A375 (cell line): Measurements from ENCODE around the gene THSD8. TPM values are rescaled to one million over a fixed set of nuclear protein-coding genes. Genes with fewer than 3 reads are reported as not detected.

Source experiments
- small RNA-seq: library from RNA; depleted of rRNA; stranded (forward); fragments of <200 nt; gene quantifications from one replicate; pipeline ENCODE3, GENCODE V24; 2014
- total RNA-seq: library from RNA; depleted of rRNA; stranded (reverse); fragments of >200 nt; shearing (Covaris generic); gene quantifications from 2 replicates; pipeline ENCODE4 v1.2.3, GENCODE V29; 2014; rRNA removed

Gene THSD8
- total RNA-seq = not detected in 2 replicates

DNA sequence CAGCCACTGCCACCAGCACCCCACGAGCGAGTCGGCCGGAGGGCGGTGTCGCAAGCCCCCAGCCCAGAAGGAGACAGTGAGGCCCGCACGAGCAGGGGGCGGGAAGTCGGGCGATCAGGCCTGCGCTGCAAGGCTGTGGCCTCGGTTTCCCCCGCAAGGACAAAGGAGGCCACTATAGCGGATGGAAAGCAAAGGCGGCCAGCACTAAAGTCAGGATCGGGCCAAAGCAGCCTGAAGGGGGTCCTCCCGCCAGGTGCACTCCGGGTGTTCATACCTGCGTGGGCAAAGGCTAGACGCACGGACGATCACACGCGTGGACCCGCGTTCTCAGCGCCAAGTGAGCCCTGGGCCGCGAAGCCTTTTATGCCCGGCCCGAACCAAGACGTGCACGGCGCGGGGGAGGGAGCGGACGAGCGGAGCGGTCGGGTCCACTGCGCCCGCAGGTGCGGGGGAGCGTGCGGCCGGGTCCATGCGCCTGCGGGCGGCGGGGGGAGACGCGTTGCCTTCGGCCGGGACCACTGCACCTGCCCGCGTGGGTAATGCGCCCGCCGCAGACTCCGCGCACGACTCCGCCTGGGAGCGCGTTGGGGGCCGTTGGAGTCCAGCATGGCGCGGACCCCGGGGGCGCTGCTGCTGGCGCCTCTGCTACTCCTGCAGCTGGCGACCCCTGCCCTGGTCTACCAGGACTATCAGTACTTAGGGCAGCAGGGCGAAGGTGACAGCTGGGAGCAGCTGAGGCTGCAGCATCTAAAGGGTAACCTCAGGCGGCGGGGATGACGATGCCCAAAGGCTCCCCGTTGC is at the start of gene THSD8, which contains the start of gene PRDX2:
Gene THSD8, plus strand, starts transcription at position 604 of the 801 bp plus-strand sequence. Its CDS starts 3 bp downstream, at position 607.
Gene PRDX2, minus strand, starts transcription at position 335 of the 801 bp plus-strand sequence. CDS start 539 bp downstream, outside the sequence.

DNA sequence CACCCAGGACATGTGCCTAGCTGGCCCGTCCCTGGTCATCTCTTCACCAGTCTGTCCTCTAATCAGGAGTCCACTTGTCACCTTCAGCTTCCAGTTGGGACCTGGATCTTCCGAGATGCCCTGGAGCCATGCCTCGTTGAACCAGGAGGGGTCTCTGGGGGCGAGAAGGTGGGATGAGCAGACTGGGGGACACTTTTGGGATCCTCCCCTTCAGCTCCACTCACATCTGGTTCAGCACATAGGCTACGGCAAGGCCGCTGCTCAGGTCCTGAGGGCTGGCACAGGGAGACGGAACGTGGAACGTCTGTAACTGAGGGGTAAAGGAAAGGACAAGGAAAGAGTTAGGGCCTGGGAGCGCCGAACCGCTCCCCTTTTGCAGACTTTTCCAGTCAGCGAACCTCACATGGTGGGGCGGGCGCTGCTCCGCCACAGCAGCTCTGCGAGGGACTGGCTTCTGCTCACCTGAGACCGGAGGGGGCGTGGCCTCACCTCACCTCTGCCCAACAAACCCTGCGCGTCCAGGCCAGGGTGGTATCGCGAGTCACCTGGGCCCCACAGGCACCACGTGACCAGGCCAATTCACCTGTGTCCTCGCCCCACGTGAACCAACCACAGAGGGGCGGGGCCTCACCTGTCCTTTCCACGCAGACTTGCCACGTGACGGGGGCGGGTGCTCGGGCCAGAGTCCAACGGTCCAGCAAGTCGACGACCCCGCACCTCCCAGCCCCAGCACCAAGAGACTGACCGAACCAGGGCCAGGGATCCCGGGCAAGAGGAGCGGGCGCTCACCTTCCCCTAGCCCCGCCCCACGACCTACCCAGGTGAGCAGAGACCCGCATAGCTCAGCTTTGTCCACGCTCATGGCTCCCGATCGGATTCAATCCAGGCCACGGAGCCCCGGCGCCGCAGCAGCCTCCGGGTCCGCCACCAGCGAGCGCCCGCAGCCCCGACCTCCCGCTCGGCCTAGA is 27.0 kb upstream of the THSD8 start, which contains the start of gene HOOK2:
Gene HOOK2, minus strand, starts transcription at position 965 of the 968 bp plus-strand sequence. Its CDS starts 103 bp downstream, at position 862.

DNA sequence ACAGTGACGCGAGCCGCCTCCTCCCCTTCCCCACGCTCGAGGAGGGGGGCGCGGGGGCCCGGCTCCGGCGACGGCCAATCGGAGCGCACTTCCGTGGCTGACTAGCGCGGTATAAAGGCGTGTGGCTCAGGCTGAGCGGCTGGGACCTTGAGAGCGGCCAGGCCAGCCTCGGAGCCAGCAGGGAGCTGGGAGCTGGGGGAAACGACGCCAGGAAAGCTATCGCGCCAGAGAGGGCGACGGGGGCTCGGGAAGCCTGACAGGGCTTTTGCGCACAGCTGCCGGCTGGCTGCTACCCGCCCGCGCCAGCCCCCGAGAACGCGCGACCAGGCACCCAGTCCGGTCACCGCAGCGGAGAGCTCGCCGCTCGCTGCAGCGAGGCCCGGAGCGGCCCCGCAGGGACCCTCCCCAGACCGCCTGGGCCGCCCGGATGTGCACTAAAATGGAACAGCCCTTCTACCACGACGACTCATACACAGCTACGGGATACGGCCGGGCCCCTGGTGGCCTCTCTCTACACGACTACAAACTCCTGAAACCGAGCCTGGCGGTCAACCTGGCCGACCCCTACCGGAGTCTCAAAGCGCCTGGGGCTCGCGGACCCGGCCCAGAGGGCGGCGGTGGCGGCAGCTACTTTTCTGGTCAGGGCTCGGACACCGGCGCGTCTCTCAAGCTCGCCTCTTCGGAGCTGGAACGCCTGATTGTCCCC is 10.4 kb upstream of the THSD8 start, which contains the start of gene JUNB:
Gene JUNB, plus strand, starts transcription at position 142 of the 706 bp plus-strand sequence. Its CDS starts 286 bp downstream, at position 428.

DNA sequence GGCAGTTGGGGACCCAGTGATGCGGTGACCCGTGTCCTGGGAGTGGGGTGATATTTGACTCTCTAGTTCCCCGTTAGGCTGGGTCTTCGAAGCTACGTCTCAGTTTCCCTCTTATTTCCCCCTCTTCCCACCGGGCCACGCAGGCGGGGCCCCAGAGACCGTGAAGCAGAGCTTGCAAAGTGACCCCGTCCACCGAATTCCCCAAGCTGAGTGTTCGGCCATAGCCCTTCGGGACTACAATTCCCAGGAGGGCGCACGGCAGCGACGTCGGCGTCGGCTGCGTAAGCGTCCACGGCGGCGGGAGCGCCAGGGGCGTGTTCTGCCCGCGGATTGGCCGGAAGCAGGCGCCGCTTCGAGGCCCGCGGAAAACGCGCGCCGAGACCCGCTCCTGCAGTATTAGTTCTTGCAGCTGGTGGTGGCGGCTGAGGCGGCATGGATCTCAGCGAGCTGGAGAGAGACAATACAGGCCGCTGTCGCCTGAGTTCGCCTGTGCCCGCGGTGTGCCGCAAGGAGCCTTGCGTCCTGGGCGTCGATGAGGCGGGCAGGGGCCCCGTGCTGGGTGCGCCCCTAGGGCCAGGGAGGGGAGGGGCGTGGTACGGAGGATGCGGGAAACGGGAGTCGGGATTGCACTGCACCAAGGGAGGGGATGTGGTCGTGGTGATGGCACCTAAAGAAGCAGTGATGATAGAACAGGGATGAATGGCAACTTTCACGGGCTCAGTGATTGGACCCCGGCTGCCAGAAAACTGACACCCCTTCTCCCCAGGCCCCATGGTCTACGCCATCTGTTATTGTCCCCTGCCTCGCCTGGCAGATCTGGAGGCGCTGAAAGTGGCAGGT is 4.6 kb downstream of the THSD8 start, which contains the start of gene RNASEH2A:
Gene RNASEH2A, plus strand, starts transcription at position 343 of the 840 bp plus-strand sequence. Its CDS starts 90 bp downstream, at position 433.

DNA sequence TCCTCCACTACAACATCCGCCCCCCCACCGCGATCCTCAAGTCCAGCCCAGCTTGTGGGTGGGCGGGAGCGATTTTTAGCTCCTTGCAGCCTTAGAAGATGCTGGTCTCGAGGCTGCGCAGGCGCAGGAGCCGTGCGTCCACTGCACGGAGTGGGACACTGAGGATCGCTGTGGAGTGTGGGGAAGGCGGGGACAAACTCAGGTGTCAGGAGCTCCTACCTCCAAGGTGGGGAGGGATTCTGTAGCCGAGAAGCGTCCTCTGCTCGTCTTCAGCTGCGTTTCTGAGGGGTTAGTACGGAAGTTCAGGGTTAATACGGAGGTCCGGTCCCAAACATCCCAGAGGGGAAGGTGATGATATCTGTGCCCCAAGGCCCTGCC is 32.7 kb downstream of the THSD8 start, which contains the start of gene RTBDN:
Gene RTBDN, minus strand, starts transcription at position 14 of the 378 bp plus-strand sequence. CDS start 4,600 bp downstream, outside the sequence.

DNA sequence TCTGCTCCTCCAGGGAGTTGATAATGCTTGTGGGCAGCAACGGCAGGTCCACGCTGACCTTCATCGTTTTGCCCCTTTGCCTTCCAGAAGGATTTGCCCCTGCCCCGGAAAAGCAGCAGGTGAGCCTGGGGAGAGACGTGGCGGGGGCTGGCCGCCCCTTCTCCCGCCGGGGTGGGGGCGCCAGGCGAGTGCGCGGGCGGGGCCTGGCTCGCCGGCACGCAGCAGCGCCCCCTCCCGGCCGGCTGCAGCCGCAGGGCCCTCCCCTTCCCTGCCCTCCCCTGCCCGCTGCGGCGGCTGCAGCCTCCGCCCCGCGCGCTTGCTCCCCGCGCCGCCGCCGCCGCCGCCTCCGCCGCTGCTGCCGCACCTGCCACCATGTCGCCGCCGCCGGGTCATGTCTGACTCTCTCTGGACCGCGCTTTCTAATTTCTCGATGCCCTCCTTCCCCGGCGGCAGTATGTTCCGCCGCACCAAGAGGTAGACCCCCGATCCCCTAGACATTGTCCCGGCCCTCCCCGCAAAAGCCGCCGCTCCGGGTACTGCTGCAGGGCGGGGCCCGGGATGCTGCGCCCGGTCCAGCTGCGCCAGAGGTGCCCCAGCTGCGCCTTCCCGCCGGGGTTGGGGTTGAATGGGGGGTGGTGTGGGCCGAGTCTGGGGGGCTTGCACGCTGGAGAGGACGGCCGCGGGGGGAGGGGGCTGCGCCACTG is 36.5 kb downstream of the THSD8 start, which contains the start of gene MAST1:
Gene MAST1, plus strand, starts transcription at position 334 of the 704 bp plus-strand sequence. Its CDS starts 58 bp downstream, at position 392.

Small RNA genes lying within 50 kb of the gene (small RNA-seq; reads per million reads assigned to genes)
- gene MIR5684 = not detected
- gene MIR6794 = not detected

Other genes with a start within 250 kb of the THSD8 start
- 8.4 and 12.2 TPM in 2 replicates for gene ZNF490, start 191.3 kb upstream of the THSD8 start, total RNA-seq
- gene ZNF791, start 191.1 kb upstream of the THSD8 start, total RNA-seq = 12.5 and 16.3 TPM in 2 replicates
- 50.7 and 54.4 TPM in 2 replicates for gene MAN2B1, start 135.3 kb upstream of the THSD8 start, total RNA-seq
- gene WDR83, start 135.3 kb upstream of the THSD8 start, total RNA-seq = 52.2 and 53.5 TPM in 2 replicates
- gene DHPS, start 120.2 kb upstream of the THSD8 start, total RNA-seq = 193 and 202 TPM in 2 replicates
- 2.1 TPM in 1 of 2 replicates, not detected in the other for gene GNG14, start 114.1 kb upstream of the THSD8 start, total RNA-seq
- 34.6 and 41.0 TPM in 2 replicates for gene FBXW9, start 105.4 kb upstream of the THSD8 start, total RNA-seq
- 39.9 and 41.8 TPM in 2 replicates for gene TNPO2, start 78.1 kb upstream of the THSD8 start, total RNA-seq
- gene TRIR, start 67.4 kb upstream of the THSD8 start, total RNA-seq = 639 and 708 TPM in 2 replicates
- 128 and 132 TPM in 2 replicates for gene GET3, start 64.6 kb upstream of the THSD8 start, total RNA-seq
- gene BEST2, start 50.3 kb upstream of the THSD8 start, total RNA-seq = not detected in 2 replicates
- 21.1 and 25.3 TPM in 2 replicates for gene HOOK2, start 26.5 kb upstream of the THSD8 start, total RNA-seq
- gene JUNB, start 10.6 kb upstream of the THSD8 start, total RNA-seq = 171 and 236 TPM in 2 replicates
- 319 and 370 TPM in 2 replicates for gene PRDX2, start 269 bp upstream of the THSD8 start, total RNA-seq
- gene RNASEH2A, start 4.5 kb downstream of the THSD8 start, total RNA-seq = 96.4 and 96.8 TPM in 2 replicates
- not detected in 2 replicates for gene RTBDN, start 32.5 kb downstream of the THSD8 start, total RNA-seq
- gene MAST1, start 36.4 kb downstream of the THSD8 start, total RNA-seq = 0.45 and 2.2 TPM in 2 replicates
- gene DNASE2, start 79.4 kb downstream of the THSD8 start, total RNA-seq = 47.9 and 68.7 TPM in 2 replicates
- not detected in 2 replicates for gene KLF1, start 85.1 kb downstream of the THSD8 start, total RNA-seq
- 39.7 and 47.5 TPM in 2 replicates for gene GCDH, start 89.1 kb downstream of the THSD8 start, total RNA-seq
- 2.4 and 3.1 TPM in 2 replicates for gene SYCE2, start 117.2 kb downstream of the THSD8 start, total RNA-seq
- 283 and 317 TPM in 2 replicates for gene FARSA, start 131.6 kb downstream of the THSD8 start, total RNA-seq
- gene CALR, start 136.5 kb downstream of the THSD8 start, total RNA-seq = 882 and 923 TPM in 2 replicates
- gene RAD23A, start 143.8 kb downstream of the THSD8 start, total RNA-seq = 342 and 376 TPM in 2 replicates
- gene GADD45GIP1, start 155.2 kb downstream of the THSD8 start, total RNA-seq = 148 and 190 TPM in 2 replicates
- gene DAND5, start 167.5 kb downstream of the THSD8 start, total RNA-seq = 0.38 TPM in 1 of 2 replicates, not detected in the other
- gene NFIX, start 193.4 kb downstream of the THSD8 start, total RNA-seq = 22.5 and 28.1 TPM in 2 replicates